ENCODE results near the gene MCL1.

- no peak for TF ChIP-seq POLR2A (IDR thresholded peaks at IDR 0.05)
- no peak for TF ChIP-seq CTCF (IDR thresholded peaks at IDR 0.05)
These were observed 33.9 kb downstream of the MCL1 start for GRCh38 chr1:150545486-150546032.

All from body of pancreas (tissue), 4 donors.